CD14-positive monocyte (primary cell): ENCODE measurements around the gene TSEN34. TPM values are rescaled to one million over a fixed set of nuclear protein-coding genes. Genes with fewer than 3 reads are reported as not detected.

Experiments used
- DNase-seq, 3 donors: peaks; one replicate each; pipeline ENCODE4 v3.0.0-alpha.2; 2011 to 2022
- H2AFZ ChIP-seq: 2 replicates; pipeline ENCODE4 v1.6.0; 2012; ENCODE audit warnings: mild to moderate bottlenecking, low read depth, low read length, inconsistent platforms; ENCODE audit not compliant: insufficient read depth, poor library complexity, severe bottlenecking
- H3K27ac ChIP-seq, 2 donors: 1 replicate in 1 of 2; 2 replicates in 1 of 2; pipeline ENCODE4 v1.5.1; 2012 to 2013; ENCODE audit warnings: low read length in 2 of 2, control low read depth in 1 of 2, inconsistent platforms in 1 of 2, low read depth in 1 of 2, mild to moderate bottlenecking in 1 of 2
- H3K27me3 ChIP-seq, 2 donors: one replicate each; pipeline versions ENCODE4 v1.6.0 to v1.6.1; 2011 to 2013; ENCODE audit warnings: low read length in 2 of 2; ENCODE audit not compliant: control insufficient read depth in 2 of 2, insufficient read depth in 2 of 2
- H3K36me3 ChIP-seq, 2 donors: replicated peaks in 1 of 2; 1 replicate in 1 of 2; 2 replicates in 1 of 2; pipeline versions ENCODE4 v1.5.1 to v1.6.1; 2012 to 2013; ENCODE audit warnings: low read length in 2 of 2, control low read depth in 1 of 2, inconsistent platforms in 1 of 2, mild to moderate bottlenecking in 1 of 2; ENCODE audit not compliant: insufficient read depth in 2 of 2, control insufficient read depth in 1 of 2
- H3K4me1 ChIP-seq, 2 donors: 1 replicate in 1 of 2; 2 replicates in 1 of 2; pipeline versions ENCODE4 v1.5.1 to v1.6.1; 2012 to 2013; ENCODE audit warnings: low read length in 2 of 2, control low read depth in 1 of 2, inconsistent platforms in 1 of 2, mild to moderate bottlenecking in 1 of 2, moderate library complexity in 1 of 2; ENCODE audit not compliant: insufficient read depth in 2 of 2, control insufficient read depth in 1 of 2
- H3K4me2 ChIP-seq: replicated peaks from 2 replicates; pipeline ENCODE3; 2012; ENCODE audit warnings: low read length, moderate library complexity, mild to moderate bottlenecking; ENCODE audit not compliant: poor library complexity, severe bottlenecking; ENCODE audit errors: extremely low read depth
- H3K4me3 ChIP-seq, 3 experiments: fragments of 200-600 bp in 1 of 3; sonication (generic) in 1 of 3; replicated peaks in 1 of 3; 1 replicate in 2 of 3; 2 replicates in 1 of 3; pipeline ENCODE4 v1.5.1; 2011 to 2013; ENCODE audit warnings: low read length in 3 of 3, mild to moderate bottlenecking in 3 of 3, control low read depth in 2 of 3, low read depth in 2 of 3, inconsistent platforms in 1 of 3, moderate library complexity in 1 of 3
- H3K79me2 ChIP-seq: 2 replicates; pipeline ENCODE4 v1.6.0; 2012; ENCODE audit warnings: mild to moderate bottlenecking, control low read depth, inconsistent platforms, low read length, moderate library complexity; ENCODE audit not compliant: insufficient read depth
- H3K9ac ChIP-seq: 2 replicates; pipeline ENCODE4 v1.6.0; 2017; ENCODE audit warnings: low read length, mild to moderate bottlenecking; ENCODE audit not compliant: insufficient read depth, poor library complexity, severe bottlenecking
- H3K9me3 ChIP-seq, 2 donors: replicated peaks in 1 of 2; 1 replicate in 1 of 2; 2 replicates in 1 of 2; pipeline versions ENCODE4 v1.5.1 to v1.6.1; 2012 to 2013; ENCODE audit warnings: low read length in 2 of 2, control low read depth in 1 of 2; ENCODE audit not compliant: control insufficient read depth in 1 of 2, insufficient read depth in 1 of 2
- H4K20me1 ChIP-seq: 2 replicates; pipeline ENCODE4 v1.6.0; 2012; ENCODE audit warnings: mild to moderate bottlenecking, low read length, control low read depth, moderate library complexity; ENCODE audit not compliant: insufficient read depth
- H3K27ac Mint-ChIP-seq, 7 donors: one replicate each; pipeline ENCODE4 v1.8.0; 2020; ENCODE audit warnings: mild to moderate bottlenecking in 7 of 7, mixed read lengths in 7 of 7, moderate library complexity in 6 of 7, inconsistent platforms in 2 of 7
- H3K27me3 Mint-ChIP-seq, 3 donors: one replicate each; pipeline ENCODE4 v1.8.0; 2021 to 2022; ENCODE audit warnings: low read depth in 3 of 3, mild to moderate bottlenecking in 3 of 3, mixed read lengths in 3 of 3, moderate library complexity in 3 of 3, inconsistent platforms in 1 of 3
- H3K36me3 Mint-ChIP-seq, 2 donors: one replicate each; pipeline ENCODE4 v1.8.0; 2020; ENCODE audit warnings: mixed read lengths in 2 of 2, inconsistent platforms in 1 of 2, mild to moderate bottlenecking in 1 of 2
- H3K4me1 Mint-ChIP-seq: one replicate; pipeline ENCODE4 v1.8.0; 2020; ENCODE audit warnings: mild to moderate bottlenecking, mixed read lengths
- H3K4me3 Mint-ChIP-seq, 2 donors: one replicate each; pipeline ENCODE4 v1.8.0; 2020; ENCODE audit warnings: mild to moderate bottlenecking in 2 of 2, mixed read lengths in 2 of 2, moderate library complexity in 1 of 2
- H3K9me3 Mint-ChIP-seq, 7 donors: one replicate each; pipeline ENCODE4 v1.8.0; 2020 to 2022; ENCODE audit warnings: mixed read lengths in 7 of 7, mild to moderate bottlenecking in 6 of 7, moderate library complexity in 6 of 7, inconsistent platforms in 2 of 7
- CTCF ChIP-seq: fragments of 200-600 bp; IDR thresholded peaks from one replicate; pipeline ENCODE4 v1.8.0; 2022; ENCODE audit warnings: antibody characterized with exemption, mild to moderate bottlenecking
- WGBS: methylation state at CpG from one replicate; pipeline ENCODE4 v1.1.5; 2013; ENCODE audit warnings: missing lambda C conversion rate; ENCODE audit not compliant: insufficient coverage; 5-methylcytosine and 5-hydroxymethylcytosine counted together
- intact Hi-C, 2 donors: fragments of 100-400 bp; cut with micrococcal nuclease; formaldehyde crosslinking; loops; one replicate each; pipeline versions ENCODE4 v1.15.0 to v1.15.1; 2023
- polyA plus RNA-seq, 3 donors: library from polyadenylated mRNA; depleted of rRNA in 1 of 3; unstranded in 2 of 3; stranded (reverse) in 1 of 3; fragments of 300-500 nt in 2 of 3; fragments of >200 nt in 1 of 3; fragmentation: Illumina TruSeq in 2 of 3; gene quantifications; 1 replicate in 2 of 3; 2 replicates in 1 of 3; pipeline ENCODE4 v1.2.3, GENCODE V29; 2012 to 2021

The TSEN34 gene
- polyA plus RNA-seq, 3 donors: 59.3 to 125 (median 109) TPM

GRCh38 chr19:54142166-54142780 lies 48.8 kb upstream of the TSEN34 start:
- Histone ChIP-seq H2AFZ (no peak overlapping the region), H4K20me1 (peaks cover 92% of the 10 kb centered on the region), H3K4me1 (peaks cover 16 to 25% of the 10 kb centered on the region in 2 donors), H3K79me2 (peaks cover 59% of the 10 kb centered on the region), H3K4me3 (no peak overlapping the region), H3K9ac (no peak overlapping the region), H3K27me3 (no peaks in the 10 kb centered on the region), H3K9me3 (no peaks in the 10 kb centered on the region), H3K36me3 (peaks cover 73 to 82% of the 10 kb centered on the region in 2 donors), H3K4me2 (no peak overlapping the region), H3K27ac (no peak overlapping the region)
- no peak overlapping the region for H3K4me3 Mint-ChIP-seq
- peaks cover 0 to 2% (median 0%) of the 10 kb centered on the region in 7 donors for H3K9me3 Mint-ChIP-seq
- TF ChIP-seq CTCF: no peak
- no peak for DNase-seq
- H3K27ac Mint-ChIP-seq: peak overlapping the region in 2 of 7 donors; percentile 47 to 60
- peaks cover 26% of the 10 kb centered on the region for H3K4me1 Mint-ChIP-seq
- intact Hi-C loops: no loop called here
- peaks cover 63 to 73% of the 10 kb centered on the region in 2 donors for H3K36me3 Mint-ChIP-seq
- 83% methylated on average over 5 of the region's 7 CpGs for WGBS
- H3K27me3 Mint-ChIP-seq: peaks cover 0 to 3% (median 0%) of the 10 kb centered on the region in 3 donors

GRCh38 chr19:54145541-54146158 lies 45.5 kb upstream of the TSEN34 start:
- peaks cover 83 to 94% of the 10 kb centered on the region in 2 donors for H3K36me3 Mint-ChIP-seq
- Histone ChIP-seq H3K4me3 (no peak overlapping the region), H3K36me3 (peaks cover 94 to 99% of the 10 kb centered on the region in 2 donors), H3K4me2 (no peak overlapping the region), H3K27me3 (no peaks in the 10 kb centered on the region), H3K9ac (no peak overlapping the region), H3K27ac (no peak overlapping the region), H3K4me1 (no peaks in the 10 kb centered on the region), H4K20me1 (peaks cover 87% of the 10 kb centered on the region), H3K9me3 (no peaks in the 10 kb centered on the region), H3K79me2 (peaks cover 28% of the 10 kb centered on the region), H2AFZ (no peak overlapping the region)
- peaks cover 4% of the 10 kb centered on the region for H3K4me1 Mint-ChIP-seq
- no peak for TF ChIP-seq CTCF
- no peak overlapping the region for H3K4me3 Mint-ChIP-seq
- H3K27me3 Mint-ChIP-seq: no peaks in the 10 kb centered on the region
- no peak for DNase-seq
- 93% methylated on average over 26 of the region's 28 CpGs for WGBS
- H3K9me3 Mint-ChIP-seq: no peaks in the 10 kb centered on the region
- no peak overlapping the region for H3K27ac Mint-ChIP-seq
- intact Hi-C loops: no loop called here
